ENCODE results near the gene TMEM176A.

TMEM176A gene

GRCh38 chr7:150851492-150852370, 51.2 kb downstream of the TMEM176A start:
- DNase-seq = no peak

DNA sequence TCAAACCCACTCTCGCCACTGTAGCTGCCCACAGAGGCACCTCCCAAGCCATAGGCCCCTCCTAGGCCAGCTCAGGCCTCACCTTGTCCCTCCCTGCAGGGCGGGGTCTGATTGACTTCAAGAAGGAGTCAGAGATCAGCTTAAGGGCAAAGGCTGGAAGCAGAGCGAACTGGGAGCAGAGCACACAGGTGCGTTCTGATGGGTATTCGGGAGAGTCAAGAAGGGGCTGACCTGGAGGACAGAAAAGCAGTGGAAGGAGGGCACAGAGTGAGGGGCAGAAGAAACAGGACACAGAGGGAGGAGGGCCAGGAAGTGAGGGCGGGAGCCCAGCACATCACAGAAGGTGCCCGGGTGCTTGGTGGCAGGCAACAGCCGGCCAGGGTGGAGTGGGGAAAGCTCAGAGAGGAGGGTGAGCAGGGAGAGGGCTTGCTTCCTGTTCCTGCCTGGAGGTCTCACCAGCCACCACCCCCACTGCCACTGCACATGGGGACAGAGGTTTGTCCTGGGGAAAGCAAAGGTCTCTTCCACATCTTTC, 51.9 kb downstream of the TMEM176A start, which contains the start of gene AOC1:
TSS of gene AOC1 (plus strand) at position 147 of the 535 bp plus-strand sequence. CDS start 3,954 bp downstream, outside the sequence.
- DNase-seq = no peak

GRCh38 chr7:150854066-150855000, 53.8 kb downstream of the TMEM176A start:
- DNase-seq = no peak
